IPS-20b (cell line): ENCODE results near the gene MPIG6B.

ENCODE experiments used
- H3K27ac ChIP-seq: one replicate; pipeline ENCODE4 v1.5.1; 2013; ENCODE audit warnings: low read length
- H3K27me3 ChIP-seq: 2 replicates; pipeline ENCODE4 v1.6.1; 2013; ENCODE audit warnings: mild to moderate bottlenecking, low read length, inconsistent platforms; ENCODE audit not compliant: insufficient read depth
- H3K36me3 ChIP-seq: 2 replicates; pipeline ENCODE4 v1.6.1; 2013; ENCODE audit warnings: low read depth, mild to moderate bottlenecking, inconsistent platforms, low read length, moderate library complexity; ENCODE audit not compliant: insufficient read depth
- H3K4me1 ChIP-seq: 2 replicates; pipeline ENCODE4 v1.6.1; 2013; ENCODE audit warnings: mild to moderate bottlenecking, control low read depth, inconsistent platforms, low read length, moderate library complexity; ENCODE audit not compliant: insufficient read depth
- H3K4me3 ChIP-seq: 2 replicates; pipeline ENCODE4 v1.5.1; 2013; ENCODE audit warnings: mild to moderate bottlenecking, low read length, inconsistent platforms
- H3K9ac ChIP-seq: 2 replicates; pipeline ENCODE4 v1.6.1; 2013; ENCODE audit warnings: low read depth, mild to moderate bottlenecking, inconsistent platforms, low read length, moderate library complexity
- H3K9me3 ChIP-seq: 2 replicates; pipeline ENCODE4 v1.6.1; 2013; ENCODE audit warnings: mild to moderate bottlenecking, low read depth, low read length, inconsistent platforms; ENCODE audit not compliant: insufficient read depth

The MPIG6B gene

GRCh38 chr6:31723245-31723979 lies at the start of gene MPIG6B:
TSS of gene MPIG6B (plus strand) at chr6:31723373. CDS start at chr6:31723384, 11 bp downstream.
- H3K27ac ChIP-seq = no peak within 1 kb of the TSS
- H3K9ac ChIP-seq = no peak within 1 kb of the TSS
- no peak within 1 kb of the TSS for H3K4me3 ChIP-seq
- no peaks in the 10 kb centered on the region for H3K9me3 ChIP-seq
- H3K27me3 ChIP-seq = no peaks in the 10 kb centered on the region
- H3K4me1 ChIP-seq = 0 out of 2 replicates have a peak, but pooled peaks cover 3% of the 10 kb centered on the region
- H3K36me3 ChIP-seq = peaks cover 25% of the 10 kb centered on the region

GRCh38 chr6:31676322-31676903 lies 46.8 kb upstream of the MPIG6B start:
- peaks cover 13% of the 10 kb centered on the region for H3K36me3 ChIP-seq

GRCh38 chr6:31676904-31677303 lies 46.3 kb upstream of the MPIG6B start:
- H3K27ac ChIP-seq = no peak overlapping the region

More at GRCh38 chr6:31676322-31676903, 46.8 kb upstream of the MPIG6B start:
- H3K4me3 ChIP-seq = no peak overlapping the region
- H3K4me1 ChIP-seq = no peaks in the 10 kb centered on the region
- H3K27ac ChIP-seq = no peak overlapping the region
- H3K27me3 ChIP-seq = peaks cover 7% of the 10 kb centered on the region
- H3K9me3 ChIP-seq = no peaks in the 10 kb centered on the region
- no peak overlapping the region for H3K9ac ChIP-seq

GRCh38 chr6:31677955-31678354 lies 45.2 kb upstream of the MPIG6B start:
- Histone ChIP-seq H3K9ac (no peak overlapping the region), H3K4me3 (no peak overlapping the region), H3K36me3 (no peaks in the 10 kb centered on the region; the same call in 1 of the 2 replicates), H3K4me1 (no peaks in the 10 kb centered on the region), H3K27ac (no peak overlapping the region), H3K9me3 (no peaks in the 10 kb centered on the region), H3K27me3 (peaks cover 22% of the 10 kb centered on the region)

More at GRCh38 chr6:31676904-31677303, 46.3 kb upstream of the MPIG6B start:
- Histone ChIP-seq H3K9ac (no peak overlapping the region), H3K4me3 (no peak overlapping the region), H3K27me3 (peaks cover 12% of the 10 kb centered on the region), H3K4me1 (no peaks in the 10 kb centered on the region), H3K36me3 (peaks cover 8% of the 10 kb centered on the region), H3K9me3 (no peaks in the 10 kb centered on the region)

GRCh38 chr6:31680226-31681134 lies 42.7 kb upstream of the MPIG6B start, which contains the start of gene LY6G5C:
TSS of gene LY6G5C (minus strand) at chr6:31681067. CDS start at chr6:31680373, 694 bp downstream.
- peaks cover 22% of the 10 kb centered on the region for H3K27me3 ChIP-seq
- no peaks in the 10 kb centered on the region for H3K36me3 ChIP-seq
- peak within 1 kb of the TSS; percentile 64 for H3K4me3 ChIP-seq
- peak within 1 kb of the TSS; percentile 38; the same call in 1 of the 2 replicates for H3K9ac ChIP-seq
- H3K4me1 ChIP-seq = no peaks in the 10 kb centered on the region
- no peak within 1 kb of the TSS for H3K27ac ChIP-seq
- H3K9me3 ChIP-seq = no peaks in the 10 kb centered on the region

GRCh38 chr6:31681135-31681671 lies 42.0 kb upstream of the MPIG6B start:
- Histone ChIP-seq H3K9me3 (no peaks in the 10 kb centered on the region), H3K27ac (no peak overlapping the region), H3K9ac (0 out of 2 replicates have a peak overlapping the region, but pooled peaks have one; percentile 38), H3K36me3 (peaks cover 4% of the 10 kb centered on the region), H3K4me3 (peak overlapping the region; percentile 64), H3K4me1 (no peaks in the 10 kb centered on the region), H3K27me3 (peaks cover 22% of the 10 kb centered on the region)

- no peaks in the 10 kb centered on the region for H3K9me3 ChIP-seq
- no peak overlapping the region for H3K27ac ChIP-seq
- peak overlapping the region; percentile 75 for H3K4me3 ChIP-seq
- no peak overlapping the region for H3K9ac ChIP-seq
- peaks cover 22% of the 10 kb centered on the region for H3K27me3 ChIP-seq
- peaks cover 27% of the 10 kb centered on the region for H3K36me3 ChIP-seq
- H3K4me1 ChIP-seq = no peaks in the 10 kb centered on the region
These were observed 39.6 kb upstream of the MPIG6B start for GRCh38 chr6:31683591-31683990.

- Histone ChIP-seq H3K27me3 (peaks cover 14% of the 10 kb centered on the region), H3K4me1 (no peaks in the 10 kb centered on the region), H3K9me3 (no peaks in the 10 kb centered on the region), H3K27ac (no peak overlapping the region), H3K4me3 (no peak overlapping the region), H3K36me3 (peaks cover 51% of the 10 kb centered on the region), H3K9ac (no peak overlapping the region)
These were observed 36.7 kb upstream of the MPIG6B start for GRCh38 chr6:31686483-31686882.

GRCh38 chr6:31687321-31687720 lies 35.9 kb upstream of the MPIG6B start:
- H3K4me1 ChIP-seq = no peaks in the 10 kb centered on the region
- H3K9ac ChIP-seq = no peak overlapping the region
- H3K4me3 ChIP-seq = no peak overlapping the region
- H3K27ac ChIP-seq = no peak overlapping the region
- H3K27me3 ChIP-seq = peaks cover 6% of the 10 kb centered on the region
- peaks cover 58% of the 10 kb centered on the region for H3K36me3 ChIP-seq
- H3K9me3 ChIP-seq = no peaks in the 10 kb centered on the region

GRCh38 chr6:31687860-31688693 lies 35.1 kb upstream of the MPIG6B start:
- Histone ChIP-seq H3K4me3 (no peak overlapping the region), H3K9me3 (no peaks in the 10 kb centered on the region), H3K27me3 (no peaks in the 10 kb centered on the region), H3K27ac (no peak overlapping the region), H3K9ac (no peak overlapping the region), H3K4me1 (no peaks in the 10 kb centered on the region), H3K36me3 (peaks cover 64% of the 10 kb centered on the region)
